Upper lobe of right lung (tissue), 1 donor: Measurements from ENCODE around the gene GIT2. TPM values are rescaled to one million over a fixed set of nuclear protein-coding genes. Genes with fewer than 3 reads are reported as not detected.

Experiments
- ATAC-seq: fragments of 200-7000 bp; cut with Tn5 transposase; one replicate; pipeline ENCODE4 v1.9.1; 2020; ENCODE audit warnings: mild to moderate bottlenecking, moderate library complexity
- DNase-seq: peaks from one replicate; pipeline ENCODE4 v3.0.0-alpha.2; 2020
- H3K27ac ChIP-seq: fragments of 200-600 bp; one replicate; pipeline ENCODE4 v1.8.0; 2022
- H3K27me3 ChIP-seq: fragments of 200-600 bp; one replicate; pipeline ENCODE4 v1.8.0; 2022; ENCODE audit warnings: mild to moderate bottlenecking
- H3K36me3 ChIP-seq: fragments of 200-600 bp; one replicate; pipeline ENCODE4 v1.8.0; 2022
- H3K4me1 ChIP-seq: fragments of 200-600 bp; one replicate; pipeline ENCODE4 v1.8.0; 2022
- H3K4me3 ChIP-seq: fragments of 200-600 bp; one replicate; pipeline ENCODE4 v1.8.0; 2022; ENCODE audit warnings: mild to moderate bottlenecking
- H3K9me3 ChIP-seq: fragments of 200-600 bp; one replicate; pipeline ENCODE4 v1.8.0; 2022
- CTCF ChIP-seq: fragments of 200-600 bp; IDR thresholded peaks from one replicate; pipeline ENCODE4 v1.8.0; 2022; ENCODE audit warnings: antibody characterized with exemption
- intact Hi-C: fragments of 100-400 bp; cut with DNase I; formaldehyde crosslinking; loops from one replicate; pipeline ENCODE4 v1.11.0; 2022
- total RNA-seq: library from RNA; stranded (reverse); fragmentation: NEBNext Ultra II Directional; extraction: Animal tissue kit (Norgen Biotek cat#: 25700); gene quantifications from one replicate; pipeline ENCODE4 v1.2.1, GENCODE V29; 2021
- donor health status: DM: no; HTN: yes; CAD: no; lungs with severe emphysema.

The GIT2 gene
- total RNA-seq, 1 donor from 2014 or later, result 52.1 TPM

DNA sequence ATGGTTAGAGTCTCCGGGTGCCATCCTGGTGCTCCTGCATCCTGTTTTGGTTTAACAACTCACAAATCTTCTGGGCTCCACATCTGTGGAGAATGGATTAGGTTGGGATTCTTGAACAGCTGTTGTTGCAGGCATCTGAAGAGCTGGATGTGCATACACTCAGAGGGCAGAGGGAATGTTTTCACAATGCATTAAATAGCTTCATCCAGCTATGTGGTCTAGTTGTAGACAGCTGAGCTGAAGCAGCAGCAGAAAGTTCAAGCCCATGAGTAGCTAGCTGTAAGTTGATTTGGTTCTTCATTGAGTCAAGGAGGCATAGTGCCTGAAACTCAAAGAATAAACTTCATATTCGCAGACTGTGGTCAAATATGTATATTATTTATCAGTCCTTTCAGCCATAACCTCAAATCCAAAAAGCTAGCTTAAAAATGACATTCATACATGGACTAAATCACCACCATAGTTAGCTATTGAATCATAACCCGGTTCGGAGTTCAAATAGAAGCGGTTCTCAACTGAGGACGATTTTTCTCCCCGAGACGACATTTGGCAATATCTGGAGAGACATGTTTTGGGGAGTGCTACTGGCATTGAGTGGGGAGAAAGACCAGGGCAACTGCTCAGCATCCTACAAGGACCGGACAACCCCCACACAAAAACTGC is 2.2 kb upstream of the GIT2 start:
- intact Hi-C loops, result no loop called here
- H3K27ac ChIP-seq, result peak overlapping the region; percentile 95

GRCh38 chr12:109997393-109997792 is 1.2 kb upstream of the GIT2 start:
- intact Hi-C loops, result no loop called here
- peaks cover 45% of the 10 kb centered on the region for H3K4me1 ChIP-seq
- no peak for TF ChIP-seq CTCF
- no peak overlapping the region for H3K4me3 ChIP-seq
- ATAC-seq (no peak), DNase-seq (no peak)
- H3K36me3 ChIP-seq, result no peaks in the 10 kb centered on the region
- no peak overlapping the region for H3K27ac ChIP-seq
- no peaks in the 10 kb centered on the region for H3K27me3 ChIP-seq
- H3K9me3 ChIP-seq, result no peaks in the 10 kb centered on the region

More for the DNA sequence above, 2.2 kb upstream of the GIT2 start:
- H3K27me3 ChIP-seq, result no peaks in the 10 kb centered on the region
- DNase-seq, result no peak
- no peaks in the 10 kb centered on the region for H3K36me3 ChIP-seq
- ATAC-seq, result no peak
- H3K4me3 ChIP-seq, result peak overlapping the region; percentile 90
- TF ChIP-seq CTCF, result no peak
- peaks cover 55% of the 10 kb centered on the region for H3K4me1 ChIP-seq
- no peaks in the 10 kb centered on the region for H3K9me3 ChIP-seq

DNA sequence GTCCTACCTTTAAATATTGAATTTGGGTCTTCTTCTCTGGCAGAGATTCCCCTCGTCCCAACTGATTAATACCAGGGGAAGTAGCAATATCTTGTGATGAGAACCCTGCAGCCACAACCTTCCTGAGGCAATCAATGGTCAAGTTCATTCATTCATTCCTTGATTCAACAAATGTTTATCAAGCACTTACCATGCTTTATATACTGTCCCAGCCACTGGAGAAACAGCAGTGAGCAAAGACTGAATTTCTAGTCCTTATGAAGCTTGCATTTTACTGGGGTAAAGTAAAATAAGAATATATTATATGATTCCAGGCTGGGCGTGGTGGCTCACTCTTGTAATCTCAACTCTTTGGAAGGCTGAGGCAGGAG is 300 bp upstream of the GIT2 start:
- peak overlapping the region; percentile 83 for H3K4me3 ChIP-seq
- no peak for DNase-seq
- H3K36me3 ChIP-seq, result peaks cover 2% of the 10 kb centered on the region
- H3K4me1 ChIP-seq, result peaks cover 36% of the 10 kb centered on the region
- H3K9me3 ChIP-seq, result no peaks in the 10 kb centered on the region
- no peak for ATAC-seq
- H3K27me3 ChIP-seq, result no peaks in the 10 kb centered on the region
- H3K27ac ChIP-seq, result peak overlapping the region; percentile 82
- intact Hi-C loops, result no loop called here
- no peak for TF ChIP-seq CTCF

DNA sequence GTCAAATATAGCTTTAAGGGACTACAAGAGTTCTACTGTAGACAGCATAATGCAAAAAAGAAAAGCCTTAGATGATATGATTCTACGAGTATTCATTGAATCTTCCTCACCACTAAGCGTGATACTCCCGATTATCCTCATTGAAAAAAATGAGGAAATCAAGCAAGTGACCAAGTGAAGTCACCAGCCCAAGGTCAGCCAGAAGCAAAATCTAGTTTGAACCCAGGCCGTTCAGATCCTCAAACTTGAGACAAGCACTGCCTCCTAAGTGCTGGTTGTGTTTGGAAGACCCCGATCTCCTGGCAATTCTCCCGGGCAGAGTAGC is 845 bp downstream of the GIT2 start:
- no peaks in the 10 kb centered on the region for H3K9me3 ChIP-seq
- H3K4me3 ChIP-seq, result peak overlapping the region; percentile 83
- H3K27ac ChIP-seq, result peak overlapping the region; percentile 82
- TF ChIP-seq CTCF, result no peak
- ATAC-seq, result no peak
- H3K27me3 ChIP-seq, result no peaks in the 10 kb centered on the region
- H3K36me3 ChIP-seq, result peaks cover 13% of the 10 kb centered on the region
- intact Hi-C loops, result no loop called here
- DNase-seq, result no peak
- H3K4me1 ChIP-seq, result peaks cover 29% of the 10 kb centered on the region

- ATAC-seq (no peak), DNase-seq (no peak)
- H3K27me3 ChIP-seq, result no peaks in the 10 kb centered on the region
- no peaks in the 10 kb centered on the region for H3K9me3 ChIP-seq
- no peak for TF ChIP-seq CTCF
- H3K36me3 ChIP-seq, result peaks cover 20% of the 10 kb centered on the region
- peak overlapping the region; percentile 83 for H3K4me3 ChIP-seq
- peaks cover 25% of the 10 kb centered on the region for H3K4me1 ChIP-seq
- intact Hi-C loops, result no loop called here
- peak overlapping the region; percentile 82 for H3K27ac ChIP-seq
These were observed 1.6 kb downstream of the GIT2 start for GRCh38 chr12:109994401-109995175.
